GM21786 (cell line): ENCODE data around the gene ANK3.

Experiments
- ATAC-seq: cut with Tn5 transposase; IDR thresholded peaks from one replicate; pipeline ENCODE4 v1.9.1; 2021; ENCODE audit not compliant: unreplicated experiment

ANK3 gene

DNA sequence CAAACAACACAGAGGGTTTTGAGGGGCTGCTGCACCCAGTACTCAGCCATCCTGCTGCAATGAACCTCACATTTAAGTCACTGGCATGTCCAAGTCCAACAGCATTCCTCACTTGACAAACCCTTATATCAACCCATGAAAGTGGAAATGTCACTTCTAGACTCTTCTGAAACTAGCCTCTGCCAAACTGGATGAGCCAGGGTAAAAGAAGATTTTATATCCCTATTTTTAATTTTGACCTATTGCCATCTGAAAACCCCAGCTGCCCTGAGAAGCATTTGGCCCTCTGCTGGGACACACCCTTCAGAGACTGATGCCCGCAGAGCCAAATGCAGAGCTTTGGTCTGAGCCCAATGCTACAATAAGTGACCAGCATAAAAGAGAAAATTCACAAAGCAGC is 201.1 kb downstream of the ANK3 start:
- no peak for ATAC-seq

DNA sequence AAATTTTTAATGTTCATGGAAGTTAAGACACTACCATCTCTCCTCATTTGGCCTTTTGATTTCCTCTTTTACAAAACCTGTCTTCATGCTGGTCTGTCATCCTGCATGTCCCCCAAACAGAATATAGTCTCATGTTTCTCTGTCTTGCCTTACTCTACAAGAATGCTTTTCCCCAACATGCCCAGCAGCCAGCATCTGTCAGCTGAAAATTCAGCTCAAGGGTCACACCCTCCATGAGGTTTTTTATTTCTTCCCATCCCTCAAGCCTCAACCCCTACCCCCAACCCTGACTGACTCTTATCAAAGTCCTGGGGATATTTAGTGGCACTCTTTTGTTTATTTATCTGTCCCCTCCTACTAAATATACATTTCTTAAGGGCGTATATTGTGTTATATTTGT is 202.0 kb downstream of the ANK3 start:
- ATAC-seq, result no peak

DNA sequence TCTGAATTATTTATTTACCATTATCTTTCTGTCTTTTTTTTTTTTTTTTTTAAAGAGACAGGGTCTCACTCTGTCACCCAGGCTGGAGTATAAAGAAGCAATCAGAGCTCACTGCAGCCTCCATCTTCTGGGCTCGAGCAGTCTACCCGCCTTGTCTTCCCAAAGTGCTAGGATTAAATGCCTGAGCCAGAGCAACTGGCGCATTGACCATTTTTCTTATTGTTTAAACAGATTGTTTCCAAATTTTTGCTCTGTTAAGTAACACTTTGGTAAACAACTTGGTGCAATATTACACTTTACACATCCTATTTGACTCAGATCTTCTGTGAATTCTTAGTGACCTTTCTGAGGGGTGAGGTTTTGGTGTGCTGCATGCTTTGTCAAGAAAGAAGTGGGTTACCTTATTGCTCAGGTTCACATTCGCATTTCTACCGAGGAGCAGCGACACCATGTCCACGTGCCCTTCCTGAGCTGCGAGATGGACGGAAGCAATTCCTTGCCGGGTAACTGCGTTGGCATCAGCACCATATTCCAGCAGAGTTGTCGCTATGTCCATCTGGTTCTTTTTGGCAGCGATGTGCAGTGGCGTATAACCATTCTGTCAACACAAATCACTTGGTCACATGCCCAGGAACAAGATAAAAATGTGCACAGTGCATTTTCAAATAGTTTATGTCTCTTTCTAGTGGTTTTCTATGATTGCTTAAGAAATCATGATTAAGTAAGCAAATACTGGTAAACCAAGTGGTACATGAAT is 203.2 kb downstream of the ANK3 start:
- ATAC-seq, result no peak

DNA sequence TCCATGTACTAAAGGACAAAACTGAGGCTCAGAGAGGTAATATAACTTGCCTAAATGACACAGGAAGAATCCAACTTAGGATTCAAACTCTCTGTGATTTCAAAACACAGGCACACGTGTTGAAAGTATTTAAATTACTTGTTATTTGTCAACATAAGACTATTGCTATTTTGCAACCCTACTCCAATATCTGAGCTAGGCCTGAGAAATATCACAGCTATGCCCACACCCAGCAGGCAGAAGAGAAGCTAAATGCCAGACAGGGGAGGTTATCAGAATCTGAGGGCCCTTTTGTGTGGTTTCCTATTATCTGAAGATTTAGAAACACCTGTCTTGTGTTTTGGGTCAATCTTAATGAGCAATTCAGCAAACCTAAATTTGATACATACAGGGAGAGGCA is 204.3 kb downstream of the ANK3 start:
- no peak for ATAC-seq

DNA sequence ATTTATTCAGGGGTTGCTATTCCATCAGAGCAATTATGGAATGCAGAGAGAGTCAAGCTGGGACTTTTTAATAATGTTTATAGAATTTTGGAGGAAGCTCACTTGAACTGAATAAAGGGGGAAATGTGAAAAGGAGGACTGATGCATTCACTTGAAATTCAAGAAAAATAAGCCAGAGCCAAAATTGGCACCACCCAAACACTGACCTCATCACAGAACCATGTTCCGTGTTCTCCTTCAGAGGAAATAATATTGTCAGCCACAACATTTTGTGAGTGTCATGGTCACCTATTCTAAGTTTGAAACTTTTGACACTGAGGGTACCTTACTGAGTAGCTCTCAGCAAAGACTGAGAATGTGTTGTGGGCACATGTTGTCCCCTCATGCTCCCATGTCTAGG is 207.0 kb downstream of the ANK3 start:
- no peak for ATAC-seq

DNA sequence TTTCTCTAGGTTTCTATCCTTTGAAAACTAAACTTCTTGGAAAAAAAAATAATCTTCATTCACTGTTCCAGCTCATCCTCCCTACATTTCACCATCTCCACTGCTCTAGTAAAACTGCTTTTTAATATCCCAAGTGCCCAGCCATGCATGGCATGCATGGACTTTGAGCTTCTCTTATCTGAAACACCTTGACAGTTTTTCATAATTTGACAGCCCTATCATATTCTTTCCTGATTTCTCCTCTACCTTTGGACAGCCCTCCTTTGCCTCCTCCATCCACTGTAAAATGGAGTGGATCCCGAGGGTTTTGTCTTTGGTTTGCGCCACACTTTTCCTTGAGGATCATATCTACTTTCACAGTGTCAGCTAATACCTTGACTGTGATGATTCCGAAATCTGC is 212.8 kb downstream of the ANK3 start:
- ATAC-seq, result no peak

DNA sequence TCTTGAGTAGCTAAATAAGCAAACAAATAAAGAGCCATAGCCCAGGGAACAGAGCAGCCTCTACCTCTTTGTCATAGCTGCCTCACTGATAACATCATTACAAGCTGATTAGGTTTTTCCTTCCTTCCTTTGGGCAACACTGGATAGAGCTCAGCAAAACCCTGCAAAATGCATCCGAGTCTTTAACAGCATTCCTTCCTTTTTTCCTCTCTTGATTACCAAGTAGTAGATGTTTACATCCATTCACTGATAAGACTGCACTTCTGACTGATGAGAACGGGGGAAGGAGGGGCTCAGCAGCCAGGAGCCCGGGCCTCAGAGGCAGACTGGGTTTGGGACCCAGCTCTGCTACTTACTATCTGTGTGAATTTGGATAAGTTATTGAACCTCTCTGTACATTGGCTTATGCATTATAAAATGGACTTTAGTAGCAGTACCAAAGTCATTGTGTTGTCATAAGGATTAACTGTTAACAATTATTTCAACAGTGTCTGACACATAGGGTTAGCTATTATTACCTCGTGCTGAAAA is 214.2 kb downstream of the ANK3 start:
- no peak for ATAC-seq

DNA sequence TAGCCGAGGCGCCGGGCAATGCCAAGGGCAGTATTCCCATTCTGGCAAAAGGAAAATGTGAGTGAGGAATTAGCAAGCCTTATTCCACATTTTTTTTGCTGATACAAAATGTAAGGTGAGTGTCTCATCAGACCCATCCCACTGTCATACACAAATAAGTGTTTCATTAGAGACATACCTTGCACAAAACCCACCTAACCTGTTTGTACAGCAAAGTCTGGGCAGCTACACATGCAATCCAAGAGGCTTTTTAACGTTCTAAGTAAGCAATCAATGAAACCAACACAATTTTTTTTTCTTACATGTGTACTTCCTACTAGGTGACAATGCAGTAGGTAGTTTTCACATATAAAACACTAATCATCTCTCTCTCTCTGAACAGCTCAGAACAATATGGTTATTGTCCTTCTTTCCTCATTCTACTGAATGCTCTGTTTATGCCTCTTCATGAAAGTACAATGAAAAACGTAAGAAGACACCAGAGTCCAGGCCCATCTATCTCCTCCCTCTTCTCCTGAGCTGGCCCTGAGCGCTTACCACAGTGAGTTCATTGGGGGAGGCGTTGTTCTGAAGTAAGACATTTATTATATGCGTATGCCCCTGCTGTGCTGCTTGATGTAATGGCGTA is 217.2 kb downstream of the ANK3 start:
- no peak for ATAC-seq

DNA sequence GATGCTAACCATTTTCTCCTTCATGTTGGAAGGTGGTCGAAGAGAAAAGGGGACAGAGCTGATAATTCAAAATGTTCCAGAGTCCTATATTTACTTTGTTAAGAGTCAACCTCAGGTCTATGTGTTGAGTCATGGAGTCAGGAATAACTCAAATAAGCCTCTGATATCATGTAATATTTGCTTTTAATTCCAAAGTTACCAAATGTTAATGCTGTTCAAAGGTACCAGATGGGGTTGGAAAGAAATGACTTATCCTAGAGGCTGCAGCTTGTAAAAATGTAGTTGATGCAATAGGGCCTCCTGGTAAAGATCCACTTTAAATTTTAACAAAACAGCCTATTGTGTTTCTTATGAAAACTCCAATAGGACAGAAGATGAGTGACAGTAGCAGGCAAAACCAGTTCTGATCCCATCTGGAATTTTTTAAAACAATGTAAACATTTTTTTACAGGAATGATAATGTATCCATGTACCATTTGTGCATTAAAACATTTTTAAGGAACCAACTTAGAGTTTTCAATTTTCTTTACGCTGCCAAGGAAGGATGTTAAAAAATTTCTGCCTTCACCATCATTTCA is 218.2 kb downstream of the ANK3 start:
- ATAC-seq, result no peak

DNA sequence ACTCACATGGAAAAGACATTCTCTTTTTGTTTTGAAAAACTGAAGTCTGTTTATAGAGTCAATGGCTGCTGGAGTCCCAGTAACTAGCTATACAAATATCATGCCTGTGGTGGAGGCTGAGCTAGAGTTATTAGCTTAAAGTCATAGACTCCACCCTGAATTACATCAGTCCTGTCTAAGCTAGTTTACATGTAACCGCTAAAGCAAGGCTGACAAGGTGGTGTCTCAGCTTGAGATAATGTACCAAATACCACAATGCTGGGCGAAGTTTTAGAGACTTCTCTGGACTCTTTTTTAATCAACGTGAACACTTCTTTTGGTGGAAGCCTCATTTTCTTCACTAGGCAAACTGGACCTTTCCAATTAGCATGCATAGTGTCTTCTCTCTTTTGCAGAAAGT is 219.4 kb downstream of the ANK3 start:
- ATAC-seq, result no peak

DNA sequence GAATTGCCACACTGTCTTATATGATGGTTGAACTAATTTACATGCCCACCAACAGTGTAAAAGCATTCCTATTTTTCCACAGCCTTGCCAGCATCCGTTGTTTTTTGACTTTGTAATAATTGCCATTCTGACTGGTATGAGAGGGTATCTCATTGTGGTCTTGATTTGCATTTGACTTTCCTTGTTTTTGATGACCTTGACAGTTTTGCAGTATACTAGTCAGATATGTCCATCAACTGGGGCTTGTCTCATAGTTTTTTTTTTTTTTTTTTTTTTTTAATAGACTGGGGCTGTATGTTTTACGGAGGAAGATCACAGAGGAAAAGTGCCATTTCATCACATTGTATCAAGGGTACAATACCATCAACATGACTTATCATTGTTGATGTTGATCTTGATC is 220.6 kb downstream of the ANK3 start:
- ATAC-seq, result no peak

DNA sequence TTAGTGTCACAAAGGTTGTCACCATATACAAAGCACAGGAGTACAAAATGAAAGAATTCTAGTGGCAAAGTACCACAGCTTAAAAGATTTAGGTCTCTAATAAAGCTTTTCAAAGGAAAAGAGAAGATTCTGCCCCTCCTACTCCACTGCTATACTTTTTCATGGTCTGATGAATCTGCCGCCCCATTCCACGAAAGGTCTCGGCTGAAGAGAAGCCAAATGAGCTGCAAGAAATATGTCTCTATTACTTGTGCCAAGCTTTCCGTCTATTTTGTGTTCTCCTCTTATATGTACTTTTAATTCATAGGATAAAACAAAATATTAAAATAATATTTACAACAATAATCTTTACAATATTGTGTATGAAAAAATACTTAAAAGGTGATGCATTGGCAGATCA is 222.6 kb downstream of the ANK3 start:
- no peak for ATAC-seq

DNA sequence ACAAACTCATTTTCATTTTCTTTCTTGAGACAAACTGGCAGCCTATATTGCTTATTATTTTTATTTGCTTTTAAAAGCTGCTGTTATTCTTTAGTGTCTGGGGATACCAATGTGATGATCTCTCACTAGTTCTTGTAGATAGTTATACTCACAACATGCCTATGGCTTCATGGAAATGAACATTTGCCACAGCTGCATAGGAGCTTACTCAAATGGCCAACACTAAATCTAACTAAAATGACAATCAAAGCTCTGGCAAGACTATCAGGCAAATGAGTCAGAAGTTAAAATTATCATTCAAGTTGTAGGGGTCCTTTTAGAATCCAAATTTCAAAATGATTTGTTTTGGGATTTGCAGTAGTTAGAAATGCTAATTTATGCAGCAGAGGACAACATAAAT is 225.9 kb downstream of the ANK3 start:
- ATAC-seq, result no peak

DNA sequence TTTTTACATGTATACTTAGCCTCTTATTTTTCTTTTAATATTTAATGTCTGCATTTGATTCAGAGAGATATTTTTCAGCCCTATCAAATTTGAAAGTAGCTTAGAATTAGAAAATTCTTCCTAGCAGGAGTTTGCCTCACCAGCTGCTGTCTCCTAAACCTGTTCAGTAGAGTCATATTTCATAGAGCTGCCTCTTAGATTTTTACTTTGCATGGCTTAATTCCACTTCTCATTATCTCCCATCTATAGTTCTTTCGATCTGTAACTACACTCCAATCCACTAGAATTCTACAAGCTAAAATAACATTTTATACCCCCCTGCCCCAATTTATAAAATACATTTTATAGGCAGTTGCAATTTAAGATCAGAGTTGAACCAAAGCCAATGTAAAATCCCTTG is 227.0 kb downstream of the ANK3 start:
- ATAC-seq, result no peak

DNA sequence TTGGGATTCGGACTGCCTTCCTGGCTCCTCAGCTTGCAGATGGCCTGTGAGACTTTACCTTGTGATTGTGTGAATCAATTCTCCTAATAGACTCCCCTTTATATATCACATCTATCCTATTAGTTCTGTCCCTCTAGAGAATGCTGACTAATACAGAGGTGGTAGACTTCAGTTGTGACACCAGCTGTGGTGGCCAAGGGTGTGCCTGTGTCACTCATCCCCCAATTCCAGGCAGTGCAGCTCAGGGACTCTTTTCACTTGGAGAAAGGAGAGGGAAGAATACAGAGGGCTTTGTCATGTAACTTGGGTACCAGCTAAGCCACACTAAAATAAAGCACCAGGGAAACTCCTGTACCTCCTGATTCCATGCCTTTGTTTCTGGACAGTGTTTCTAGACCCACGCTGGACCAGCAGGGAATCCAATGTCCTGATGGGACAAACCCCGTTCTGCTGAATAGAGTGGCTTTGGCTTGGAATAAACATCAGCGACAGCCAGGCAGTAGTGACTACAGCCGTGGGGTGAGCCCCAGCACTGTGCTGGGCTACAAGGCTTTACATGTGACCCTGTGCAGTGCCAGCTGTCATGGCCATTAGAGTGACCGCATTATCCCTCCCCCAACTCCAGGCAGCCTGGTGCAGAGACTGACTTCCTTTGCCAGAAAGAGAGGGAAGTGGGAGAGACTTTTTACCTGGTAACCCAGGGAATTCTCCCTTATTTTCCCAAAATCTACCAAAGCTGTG is 233.6 kb downstream of the ANK3 start:
- no peak for ATAC-seq

DNA sequence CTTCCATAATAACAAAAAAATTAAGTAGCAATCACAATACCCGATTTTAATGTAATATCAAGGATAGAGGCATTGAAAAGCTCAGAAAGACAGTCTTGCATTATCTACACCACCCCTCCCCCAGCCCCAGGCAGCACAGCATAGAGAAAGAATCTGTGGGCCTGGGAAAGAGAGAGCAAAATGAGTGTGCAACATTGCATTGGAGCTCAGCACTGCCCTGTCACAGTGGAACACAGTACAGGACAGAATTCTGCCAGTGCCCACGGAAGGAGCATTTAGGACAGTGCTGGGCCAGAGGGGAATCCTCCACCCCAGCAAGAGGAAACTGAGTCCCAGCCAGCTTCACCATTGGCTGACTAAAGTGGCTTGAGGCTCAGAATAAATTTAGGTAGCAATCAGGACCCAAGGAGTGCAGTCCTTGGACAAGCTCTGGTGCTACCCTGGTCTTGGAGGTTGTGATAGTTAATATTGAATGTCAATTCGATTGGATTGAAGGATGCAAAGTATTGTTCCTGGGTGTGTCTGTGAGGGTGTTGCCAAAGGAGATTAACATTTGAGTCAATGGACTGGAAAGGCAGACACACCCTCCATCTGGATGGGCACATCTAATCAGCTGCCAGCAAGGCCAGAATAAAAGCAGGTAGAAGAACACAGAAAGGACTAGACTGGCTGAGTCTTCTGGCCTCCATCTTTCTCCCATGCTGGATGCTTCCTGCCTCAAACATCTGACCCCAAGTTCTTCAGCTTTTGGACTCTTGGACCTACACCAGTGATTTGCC is 234.4 kb downstream of the ANK3 start:
- no peak for ATAC-seq

DNA sequence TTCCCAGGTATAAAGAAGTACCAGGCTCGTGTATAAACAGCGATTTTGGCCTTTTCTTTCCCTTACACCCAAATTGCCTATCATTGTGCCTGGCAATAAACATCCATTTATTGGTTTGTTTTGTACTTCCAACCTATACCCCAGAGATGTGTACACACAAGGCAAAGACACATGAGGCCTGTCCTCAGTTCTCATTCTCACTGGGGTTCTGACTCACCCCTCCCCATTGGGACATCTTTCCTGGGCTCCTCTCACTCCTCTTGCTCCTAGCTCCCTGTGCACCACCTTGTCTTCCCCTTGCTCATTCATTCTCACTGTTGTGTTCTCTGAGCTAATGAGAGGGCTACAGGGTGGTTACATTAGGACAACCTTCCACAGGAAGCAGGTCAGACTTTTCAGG is 240.7 kb downstream of the ANK3 start:
- ATAC-seq, result no peak

DNA sequence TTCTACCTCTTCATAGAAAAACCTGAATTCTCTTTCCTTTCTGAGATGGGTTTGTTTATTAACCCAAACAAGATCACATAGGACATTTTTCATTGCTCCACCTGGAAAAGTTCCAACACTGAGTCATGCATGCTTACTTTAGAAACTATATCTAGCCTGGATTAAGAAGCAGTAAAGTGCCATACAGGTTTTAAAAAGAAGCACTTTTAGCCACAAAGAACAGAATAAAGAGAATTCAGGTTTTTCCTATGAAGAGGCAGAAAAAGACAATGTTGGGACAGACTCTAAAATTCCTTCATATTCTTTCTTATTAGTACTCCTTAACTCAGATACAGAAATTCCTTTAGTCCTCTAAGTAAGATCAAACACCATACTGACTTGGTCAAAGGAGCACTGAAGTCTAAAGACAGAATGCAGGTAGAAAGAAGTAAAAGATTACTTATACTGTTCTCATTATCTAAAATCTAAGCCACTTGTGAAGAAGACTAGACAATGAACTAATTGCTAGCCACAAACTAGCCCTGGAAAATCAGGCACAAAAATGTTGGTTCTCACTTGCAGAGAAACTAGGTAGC is 241.3 kb downstream of the ANK3 start:
- ATAC-seq, result no peak

DNA sequence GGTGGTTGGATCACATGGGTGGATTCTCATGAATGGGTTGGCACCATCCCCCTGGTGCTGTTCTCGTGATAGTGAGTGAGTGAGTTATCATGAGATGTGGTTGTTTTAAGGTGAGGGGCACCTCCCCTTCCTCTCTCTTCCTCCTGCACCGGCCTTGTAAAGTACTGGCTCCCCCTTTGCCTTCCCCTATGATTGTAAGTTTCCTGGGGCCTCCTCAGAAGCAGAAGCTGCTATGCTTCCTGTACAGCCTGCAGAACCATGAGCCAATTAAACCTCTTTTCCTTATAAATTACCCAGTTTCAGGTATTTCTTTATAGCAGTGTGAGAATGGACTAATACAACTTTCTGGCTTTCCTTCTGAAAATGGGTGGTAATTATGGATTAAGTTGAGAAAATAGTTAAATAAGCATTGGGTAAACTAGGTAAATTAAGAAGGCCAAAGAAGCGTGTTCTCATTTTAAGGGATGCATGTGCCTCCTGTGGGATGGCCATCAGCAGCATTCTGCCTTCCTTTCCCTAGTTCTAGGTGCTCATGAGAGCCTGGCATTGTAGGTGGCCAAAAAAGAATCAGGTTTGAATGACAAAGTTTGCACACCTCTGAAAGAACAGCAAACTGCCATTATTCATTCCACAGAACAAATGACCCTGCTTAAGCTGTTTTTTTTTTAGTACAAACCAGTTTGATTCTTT is 242.0 kb downstream of the ANK3 start:
- ATAC-seq, result no peak

DNA sequence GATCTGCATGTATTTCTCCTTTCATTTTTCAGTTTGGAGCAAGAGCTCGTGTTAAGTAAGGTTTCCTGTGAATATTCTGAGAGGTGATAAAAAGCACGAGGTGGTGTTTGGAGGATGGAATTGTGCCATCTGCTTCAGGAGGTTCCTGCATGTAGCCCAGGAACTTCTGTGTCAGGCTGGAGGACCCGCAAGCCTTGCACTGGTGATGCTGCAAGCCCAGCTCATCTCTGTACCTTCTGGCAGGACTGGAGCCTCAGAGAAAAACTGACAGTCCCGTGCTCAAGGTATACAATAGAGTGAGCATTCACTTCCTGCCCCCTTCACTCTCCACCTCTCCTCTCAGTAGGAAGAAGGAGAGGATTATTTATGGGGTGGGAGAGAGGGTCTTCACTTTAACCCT is 242.7 kb downstream of the ANK3 start:
- no peak for ATAC-seq
